ENCODE data around the gene ANKMY1. TPM values are rescaled to one million over a fixed set of nuclear protein-coding genes. Genes with fewer than 3 reads are reported as not detected.

The ANKMY1 gene, protein sequence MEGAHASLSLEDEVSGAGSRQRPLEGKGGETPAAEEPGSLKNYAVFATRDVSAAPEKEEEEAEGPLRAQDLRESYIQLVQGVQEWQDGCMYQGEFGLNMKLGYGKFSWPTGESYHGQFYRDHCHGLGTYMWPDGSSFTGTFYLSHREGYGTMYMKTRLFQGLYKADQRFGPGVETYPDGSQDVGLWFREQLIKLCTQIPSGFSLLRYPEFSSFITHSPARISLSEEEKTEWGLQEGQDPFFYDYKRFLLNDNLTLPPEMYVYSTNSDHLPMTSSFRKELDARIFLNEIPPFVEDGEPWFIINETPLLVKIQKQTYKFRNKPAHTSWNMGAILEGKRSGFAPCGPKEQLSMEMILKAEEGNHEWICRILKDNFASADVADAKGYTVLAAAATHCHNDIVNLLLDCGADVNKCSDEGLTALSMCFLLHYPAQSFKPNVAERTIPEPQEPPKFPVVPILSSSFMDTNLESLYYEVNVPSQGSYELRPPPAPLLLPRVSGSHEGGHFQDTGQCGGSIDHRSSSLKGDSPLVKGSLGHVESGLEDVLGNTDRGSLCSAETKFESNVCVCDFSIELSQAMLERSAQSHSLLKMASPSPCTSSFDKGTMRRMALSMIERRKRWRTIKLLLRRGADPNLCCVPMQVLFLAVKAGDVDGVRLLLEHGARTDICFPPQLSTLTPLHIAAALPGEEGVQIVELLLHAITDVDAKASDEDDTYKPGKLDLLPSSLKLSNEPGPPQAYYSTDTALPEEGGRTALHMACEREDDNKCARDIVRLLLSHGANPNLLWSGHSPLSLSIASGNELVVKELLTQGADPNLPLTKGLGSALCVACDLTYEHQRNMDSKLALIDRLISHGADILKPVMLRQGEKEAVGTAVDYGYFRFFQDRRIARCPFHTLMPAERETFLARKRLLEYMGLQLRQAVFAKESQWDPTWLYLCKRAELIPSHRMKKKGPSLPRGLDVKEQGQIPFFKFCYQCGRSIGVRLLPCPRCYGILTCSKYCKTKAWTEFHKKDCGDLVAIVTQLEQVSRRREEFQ
- total RNA-seq (2022; extraction: Qiagen RNA extraction; ENCODE audit: low read depth): 8.2 to 14.5 TPM (median 11.5 TPM) in 5 replicates

GRCh38 chr2:240557808-240558207, at the start of gene ANKMY1:
Gene ANKMY1 (minus strand): TSS chr2:240557988. CDS start chr2:240557335, 653 bp downstream.

GRCh38 chr2:240586198-240586918, 28.6 kb upstream of the ANKMY1 start, which contains the start of gene CAPN10:
Gene CAPN10 (plus strand): TSS chr2:240586734. CDS start chr2:240586912, 178 bp downstream.

DNA sequence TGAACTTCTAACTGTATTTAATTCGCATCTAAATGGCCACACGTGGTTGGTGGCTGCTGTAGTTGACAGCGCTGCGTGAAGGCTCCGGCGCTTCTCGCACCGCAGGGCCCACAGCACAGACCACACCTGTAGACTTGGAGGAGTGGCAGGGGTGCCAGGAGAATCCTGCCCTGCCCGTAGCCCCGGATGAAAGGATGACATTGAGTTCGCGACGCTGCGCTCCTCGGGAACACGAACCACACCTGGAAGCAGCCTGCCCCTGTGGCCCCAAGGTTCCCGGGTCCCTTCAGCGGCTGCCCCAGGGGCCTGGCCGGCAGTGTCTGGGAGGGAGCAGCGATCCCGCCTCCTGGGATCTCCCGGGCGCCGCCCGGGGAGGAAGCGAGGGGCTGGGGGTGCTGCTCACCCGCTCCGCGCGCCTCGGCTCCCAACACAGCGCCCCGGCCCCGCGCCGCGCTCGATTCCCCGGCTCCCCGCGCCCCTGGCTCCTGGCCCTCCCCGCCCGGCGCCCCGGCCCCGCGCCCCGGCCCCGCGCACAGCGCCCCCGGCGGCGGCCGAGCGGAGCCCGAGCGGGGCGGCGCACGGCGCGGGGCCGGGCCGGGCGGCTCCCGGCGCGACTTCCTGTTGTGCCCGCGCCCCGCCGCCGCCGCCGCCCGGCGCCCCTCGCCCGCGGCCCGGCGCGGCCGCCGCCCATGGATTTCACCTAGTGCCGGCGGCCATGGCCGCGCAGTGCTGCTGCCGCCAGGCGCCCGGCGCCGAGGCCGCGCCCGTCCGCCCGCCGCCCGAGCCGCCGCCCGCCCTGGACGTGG, 10.3 kb upstream of the ANKMY1 start, which contains the start of gene RNPEPL1:
TSS of gene RNPEPL1 (plus strand) at position 613 of the 806 bp plus-strand sequence. CDS start at position 716, 103 bp downstream.

DNA sequence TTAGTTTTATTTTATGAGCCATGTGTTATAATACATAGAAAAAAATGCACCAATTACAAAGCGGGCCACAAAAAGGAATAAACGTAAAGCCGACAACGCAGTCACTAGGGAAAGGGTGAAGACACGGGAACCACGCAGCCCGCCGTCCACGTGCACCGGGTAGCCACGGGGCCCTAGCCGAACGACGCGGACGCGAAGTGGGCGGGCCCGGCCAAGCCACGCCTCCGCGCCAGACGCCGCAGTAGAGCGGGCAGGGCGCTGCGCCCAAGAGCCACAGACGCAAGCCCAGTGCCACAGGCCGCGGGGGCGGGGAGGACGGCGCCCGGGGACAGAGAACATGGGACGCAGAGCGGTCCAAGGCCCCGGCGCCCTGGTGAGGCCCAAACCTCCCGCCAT, 2.3 kb upstream of the ANKMY1 start, which contains the start of gene DUSP28:
TSS of gene DUSP28 (plus strand) at position 274 of the 396 bp plus-strand sequence. CDS start 328 bp downstream, outside the sequence.

GRCh38 chr2:240435457-240435947, 122.3 kb downstream of the ANKMY1 start, which contains the start of gene GPC1:
Gene GPC1 (plus strand): TSS chr2:240435663. CDS start chr2:240435919, 256 bp downstream.

Other genes with a start within 250 kb of the ANKMY1 start
- 159 to 215 TPM (median 202 TPM) in 5 replicates for gene GPC1, start 122.3 kb downstream of the ANKMY1 start, total RNA-seq (2022; extraction: Qiagen RNA extraction; ENCODE audit: low read depth)
- 3.9 to 8.3 TPM (median 7.5 TPM) in 5 replicates for gene DUSP28, start 2.4 kb upstream of the ANKMY1 start, total RNA-seq (2022; extraction: Qiagen RNA extraction; ENCODE audit: low read depth)
- gene RNPEPL1, start 10.5 kb upstream of the ANKMY1 start, total RNA-seq (2022; extraction: Qiagen RNA extraction; ENCODE audit: low read depth): 47.6 to 71.8 TPM (median 65.4 TPM) in 5 replicates
- 15.9 to 28.9 TPM (median 22.6 TPM) in 5 replicates for gene CAPN10, start 28.7 kb upstream of the ANKMY1 start, total RNA-seq (2022; extraction: Qiagen RNA extraction; ENCODE audit: low read depth)
- gene GPR35, start 67.5 kb upstream of the ANKMY1 start, total RNA-seq (2022; extraction: Qiagen RNA extraction; ENCODE audit: low read depth): 0.40 to 1.3 TPM (median 0.93 TPM) in 5 replicates
- gene AQP12B, start 124.9 kb upstream of the ANKMY1 start, total RNA-seq (2022; extraction: Qiagen RNA extraction; ENCODE audit: low read depth): not detected in 5 replicates
- not detected in 5 replicates for gene AQP12A, start 133.9 kb upstream of the ANKMY1 start, total RNA-seq (2022; extraction: Qiagen RNA extraction; ENCODE audit: low read depth)

All from A549 treated with CpdA at 1 μM for 4 hours (cell line).